Measurements from ENCODE around the gene ARID4A. TPM values are rescaled to one million over a fixed set of nuclear protein-coding genes. Genes with fewer than 3 reads are reported as not detected.
A peak's percentile ranks its signal among the peaks of the same experiment; 100 is the strongest.

Gene ARID4A
- total and polyA plus RNA-seq, 2 experiments from 2014 or later, result 15.9 to 17.2 TPM

GRCh38 chr14:58265401-58265800, 33.0 kb upstream of the ARID4A start:
- no peaks in the 10 kb centered on the region for H4K20me1 ChIP-seq (ENCODE audit: insufficient read depth, poor library complexity, severe bottlenecking)
- no peak overlapping the region for H3K4me3 ChIP-seq
- H3K79me2 ChIP-seq, result peaks cover 65% of the 10 kb centered on the region
- H3K27ac ChIP-seq, result peak overlapping the region; percentile 11
- TF ChIP-seq EZH2 (IDR thresholded peaks at IDR 0.05; ENCODE audit: borderline replicate concordance) (no peak), CTCF (IDR thresholded peaks at IDR 0.05; ENCODE audit: poor library complexity) (no peak), EZH2phosphoT487 (IDR thresholded peaks at IDR 0.05; ENCODE audit: low read depth, severe bottlenecking, unreplicated experiment) (no peak)
- H3K27me3 ChIP-seq, result no peaks in the 10 kb centered on the region
- DNase-seq (ENCODE audit: low spot score), result no peak
- H3K4me2 ChIP-seq, result no peak overlapping the region
- no peaks in the 10 kb centered on the region for H3K9me2 ChIP-seq (replicated peaks; ENCODE audit: insufficient read depth)
- no peaks in the 10 kb centered on the region for H3K9me3 ChIP-seq (ENCODE audit: low read depth)
- H3K36me3 ChIP-seq (replicated peaks; ENCODE audit: insufficient read depth, low read depth), result peaks cover 4% of the 10 kb centered on the region
- H3K4me1 ChIP-seq (ENCODE audit: insufficient read depth), result no peaks in the 10 kb centered on the region
- no peak overlapping the region for H2AFZ ChIP-seq

- Histone ChIP-seq H3K79me2 (peaks cover 73% of the 10 kb centered on the region), H3K27me3 (no peaks in the 10 kb centered on the region), H3K4me1 (ENCODE audit: insufficient read depth) (peaks cover 5% of the 10 kb centered on the region), H3K4me2 (no peak overlapping the region), H3K9me2 (replicated peaks; ENCODE audit: insufficient read depth) (no peaks in the 10 kb centered on the region), H4K20me1 (ENCODE audit: insufficient read depth, poor library complexity, severe bottlenecking) (peaks cover 5% of the 10 kb centered on the region), H2AFZ (no peak overlapping the region), H3K4me3 (no peak overlapping the region), H3K27ac (no peak overlapping the region), H3K9me3 (ENCODE audit: low read depth) (no peaks in the 10 kb centered on the region), H3K36me3 (replicated peaks; ENCODE audit: insufficient read depth, low read depth) (no peaks in the 10 kb centered on the region)
- 93% methylated on average over 2 of the region's 2 CpGs for WGBS (ENCODE audit: low lambda C conversion rate, missing lambda C conversion rate)
- DNase-seq (ENCODE audit: low spot score), result no peak
- TF ChIP-seq EZH2phosphoT487 (IDR thresholded peaks at IDR 0.05; ENCODE audit: low read depth, severe bottlenecking, unreplicated experiment), result no peak
- TF ChIP-seq CTCF (IDR thresholded peaks at IDR 0.05; ENCODE audit: poor library complexity), result no peak
- TF ChIP-seq EZH2 (IDR thresholded peaks at IDR 0.05; ENCODE audit: borderline replicate concordance), result no peak
Measured at GRCh38 chr14:58270628-58271027, 27.7 kb upstream of the ARID4A start.

- Histone ChIP-seq H3K4me1 (ENCODE audit: insufficient read depth) (peaks cover 5% of the 10 kb centered on the region), H3K27me3 (no peaks in the 10 kb centered on the region), H3K4me3 (no peak overlapping the region), H2AFZ (no peak overlapping the region), H3K9me2 (replicated peaks; ENCODE audit: insufficient read depth) (no peaks in the 10 kb centered on the region), H3K79me2 (peaks cover 87% of the 10 kb centered on the region), H3K27ac (peak overlapping the region; percentile 71), H3K9me3 (ENCODE audit: low read depth) (no peaks in the 10 kb centered on the region), H3K36me3 (replicated peaks; ENCODE audit: insufficient read depth, low read depth) (no peaks in the 10 kb centered on the region), H4K20me1 (ENCODE audit: insufficient read depth, poor library complexity, severe bottlenecking) (peaks cover 13% of the 10 kb centered on the region), H3K4me2 (peak overlapping the region; percentile 38)
- peak; percentile 72 for DNase-seq (ENCODE audit: low spot score)
- WGBS (ENCODE audit: low lambda C conversion rate, missing lambda C conversion rate), result 82% methylated on average over 4 of the region's 4 CpGs
- TF ChIP-seq CTCF (IDR thresholded peaks at IDR 0.05; ENCODE audit: poor library complexity) (peak; percentile 18), EZH2phosphoT487 (IDR thresholded peaks at IDR 0.05; ENCODE audit: low read depth, severe bottlenecking, unreplicated experiment) (no peak)
Measured at GRCh38 chr14:58272588-58273372, 25.6 kb upstream of the ARID4A start.

All from hepatocyte (in vitro differentiated cells).